ENCODE measurements around the gene CTPS1.

GRCh38 chr1:41037116-41037903 is 57.8 kb downstream of the CTPS1 start:
- TF ChIP-seq CTCF (conservative IDR thresholded peaks at IDR 0.05 in 1 of 2, IDR thresholded peaks at IDR 0.05 in 1 of 2; ENCODE audit: extremely low read depth in 1 of 2, insufficient read depth in 1 of 2, low read depth in 1 of 2, low read length in 2 of 2) = no peak
- no peak for TF ChIP-seq EZH2 (IDR thresholded peaks at IDR 0.05; ENCODE audit: borderline replicate concordance, low read length)
